AML-193 (cell line): ENCODE data around the gene NPAS1.

ENCODE experiments used
- DNase-seq, 2 experiments: peaks; one replicate each; lab custom pipeline; 2025; lab: John Stamatoyannopoulos, UW

Gene NPAS1, protein sequence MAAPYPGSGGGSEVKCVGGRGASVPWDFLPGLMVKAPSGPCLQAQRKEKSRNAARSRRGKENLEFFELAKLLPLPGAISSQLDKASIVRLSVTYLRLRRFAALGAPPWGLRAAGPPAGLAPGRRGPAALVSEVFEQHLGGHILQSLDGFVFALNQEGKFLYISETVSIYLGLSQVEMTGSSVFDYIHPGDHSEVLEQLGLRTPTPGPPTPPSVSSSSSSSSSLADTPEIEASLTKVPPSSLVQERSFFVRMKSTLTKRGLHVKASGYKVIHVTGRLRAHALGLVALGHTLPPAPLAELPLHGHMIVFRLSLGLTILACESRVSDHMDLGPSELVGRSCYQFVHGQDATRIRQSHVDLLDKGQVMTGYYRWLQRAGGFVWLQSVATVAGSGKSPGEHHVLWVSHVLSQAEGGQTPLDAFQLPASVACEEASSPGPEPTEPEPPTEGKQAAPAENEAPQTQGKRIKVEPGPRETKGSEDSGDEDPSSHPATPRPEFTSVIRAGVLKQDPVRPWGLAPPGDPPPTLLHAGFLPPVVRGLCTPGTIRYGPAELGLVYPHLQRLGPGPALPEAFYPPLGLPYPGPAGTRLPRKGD

DNA sequence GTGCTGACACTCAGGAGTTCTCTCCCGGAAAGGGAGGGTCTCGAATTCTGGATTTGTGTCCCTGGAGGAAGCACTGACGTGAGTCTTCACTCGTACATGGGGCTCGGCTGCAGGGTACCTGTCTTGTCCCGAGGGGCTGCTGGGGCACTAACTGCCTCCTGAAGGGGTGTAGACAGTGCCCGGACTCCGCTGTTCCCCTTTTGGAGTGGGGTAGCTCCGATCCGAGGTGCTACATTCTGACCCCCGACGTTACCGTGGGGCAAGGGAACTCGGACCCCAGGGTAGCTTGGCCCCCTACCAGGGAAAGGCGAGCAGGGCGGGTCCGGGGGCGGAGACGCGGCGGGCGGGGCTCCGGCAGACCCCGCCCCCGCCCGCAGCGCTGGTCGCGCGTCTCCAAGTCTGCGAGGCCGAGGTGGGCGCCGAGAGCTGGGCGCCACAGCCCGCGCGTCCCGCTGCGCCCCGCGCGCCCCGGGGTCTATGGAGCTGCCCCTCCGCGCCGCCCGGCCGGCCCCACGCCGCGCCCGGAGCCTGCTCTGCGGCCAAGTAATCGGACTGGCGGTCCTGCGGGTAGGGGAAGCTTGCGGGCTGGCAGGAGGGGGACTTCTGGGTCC, at the start of gene NPAS1:
NPAS1 (plus strand) TSS at position 407 of the 611 bp plus-strand sequence. CDS start 1,211 bp downstream, outside the sequence.
- DNase-seq, result no peak

DNA sequence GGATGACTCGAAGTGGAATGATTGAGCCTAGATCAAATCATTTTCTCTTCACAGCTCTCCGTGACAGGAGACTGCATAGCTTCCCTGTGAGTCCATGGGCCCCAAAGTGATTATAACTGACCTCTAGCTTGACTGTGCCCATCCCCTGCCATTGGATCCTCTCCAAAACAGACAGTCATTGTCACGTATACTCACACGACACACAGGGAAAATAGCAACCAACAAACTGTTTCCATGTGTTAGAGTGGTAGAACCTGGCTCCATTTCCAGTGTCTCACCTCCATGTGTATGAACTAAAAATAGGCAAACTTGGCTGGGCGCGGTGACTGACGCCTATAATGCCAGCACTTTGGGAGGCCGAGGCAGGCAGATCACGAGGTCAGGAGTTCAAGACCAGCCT, 48.8 kb upstream of the NPAS1 start:
- DNase-seq, result no peak

DNA sequence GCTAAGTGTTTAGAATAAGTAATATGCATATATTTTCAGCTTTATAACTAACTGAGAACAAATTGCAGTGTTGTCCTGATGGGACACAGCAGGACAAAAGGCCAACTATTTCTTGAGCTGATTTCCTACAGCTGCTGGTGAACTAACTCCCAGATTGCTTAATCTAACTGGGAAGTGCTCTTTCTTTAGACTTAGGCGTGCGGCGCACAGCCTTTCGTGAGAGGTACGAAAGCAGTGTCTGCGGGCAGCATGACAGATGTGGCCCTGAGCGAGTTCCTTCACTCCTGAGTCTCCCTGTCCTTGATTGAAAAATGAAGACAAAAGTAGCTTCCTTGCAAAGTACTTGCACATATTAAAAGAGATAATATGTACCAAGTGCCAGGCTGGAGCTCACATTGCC, 47.3 kb upstream of the NPAS1 start:
- DNase-seq, result no peak

DNA sequence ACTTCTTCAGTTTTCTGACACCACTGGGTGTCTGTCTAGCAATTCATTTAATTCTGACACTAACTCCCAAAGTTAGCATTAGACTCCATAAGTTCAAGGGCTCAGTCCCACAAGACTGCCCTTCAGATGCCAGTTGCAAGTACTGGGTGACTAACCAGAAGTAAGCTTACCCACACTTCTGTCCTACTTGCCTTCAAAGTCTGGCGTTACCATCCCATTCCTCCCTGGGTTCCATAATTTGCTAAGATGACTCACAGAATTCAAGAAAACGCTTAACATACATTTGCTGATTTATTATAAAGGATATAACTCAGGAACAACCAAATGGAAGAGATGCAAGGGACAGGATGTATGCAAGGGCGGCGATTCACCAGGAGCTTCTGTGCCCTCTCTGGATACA, 45.5 kb upstream of the NPAS1 start:
- no peak for DNase-seq

DNA sequence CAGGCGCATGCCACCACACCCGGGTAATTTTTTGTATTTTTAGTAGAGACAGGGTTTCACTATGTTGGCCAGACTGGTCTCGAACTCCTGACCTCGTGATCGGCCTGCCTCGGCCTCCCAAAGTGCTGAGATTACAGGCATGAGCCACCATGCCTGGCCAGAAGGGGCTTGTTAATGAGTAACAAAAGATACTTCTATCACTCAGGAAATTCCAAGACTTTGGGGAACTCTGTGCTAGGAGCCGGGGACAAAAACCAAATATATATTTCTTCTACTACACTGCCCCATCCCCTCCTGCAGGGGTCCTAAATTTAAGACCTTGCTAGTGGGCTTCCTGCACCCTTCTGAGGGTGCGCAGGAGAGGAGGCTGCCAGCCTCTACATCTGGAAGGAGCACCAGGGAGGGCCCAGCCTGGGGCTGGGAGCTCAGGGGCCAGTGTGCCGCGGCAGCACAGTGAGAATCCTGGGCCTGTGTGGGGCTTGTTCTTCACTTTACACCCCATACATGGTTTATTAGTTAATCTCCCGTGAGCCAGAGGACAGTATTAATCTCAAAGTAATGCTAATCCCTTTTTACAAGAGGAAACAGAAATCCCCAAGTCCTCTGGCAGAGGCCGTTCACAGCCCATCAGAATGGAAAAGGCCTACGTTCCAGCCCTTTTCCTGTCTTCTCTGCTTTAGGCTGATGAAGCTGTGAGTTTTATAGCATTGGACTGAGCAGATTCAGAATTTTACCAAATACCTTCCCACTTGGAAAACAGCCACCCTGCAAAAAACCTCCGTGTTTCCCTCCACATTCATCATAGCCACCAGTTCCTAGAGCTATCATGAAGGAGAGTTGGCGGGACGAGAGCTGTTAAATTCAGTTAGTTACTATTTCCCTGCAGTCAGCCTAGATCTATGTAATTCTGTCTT, 44.4 kb upstream of the NPAS1 start:
- DNase-seq, result no peak

DNA sequence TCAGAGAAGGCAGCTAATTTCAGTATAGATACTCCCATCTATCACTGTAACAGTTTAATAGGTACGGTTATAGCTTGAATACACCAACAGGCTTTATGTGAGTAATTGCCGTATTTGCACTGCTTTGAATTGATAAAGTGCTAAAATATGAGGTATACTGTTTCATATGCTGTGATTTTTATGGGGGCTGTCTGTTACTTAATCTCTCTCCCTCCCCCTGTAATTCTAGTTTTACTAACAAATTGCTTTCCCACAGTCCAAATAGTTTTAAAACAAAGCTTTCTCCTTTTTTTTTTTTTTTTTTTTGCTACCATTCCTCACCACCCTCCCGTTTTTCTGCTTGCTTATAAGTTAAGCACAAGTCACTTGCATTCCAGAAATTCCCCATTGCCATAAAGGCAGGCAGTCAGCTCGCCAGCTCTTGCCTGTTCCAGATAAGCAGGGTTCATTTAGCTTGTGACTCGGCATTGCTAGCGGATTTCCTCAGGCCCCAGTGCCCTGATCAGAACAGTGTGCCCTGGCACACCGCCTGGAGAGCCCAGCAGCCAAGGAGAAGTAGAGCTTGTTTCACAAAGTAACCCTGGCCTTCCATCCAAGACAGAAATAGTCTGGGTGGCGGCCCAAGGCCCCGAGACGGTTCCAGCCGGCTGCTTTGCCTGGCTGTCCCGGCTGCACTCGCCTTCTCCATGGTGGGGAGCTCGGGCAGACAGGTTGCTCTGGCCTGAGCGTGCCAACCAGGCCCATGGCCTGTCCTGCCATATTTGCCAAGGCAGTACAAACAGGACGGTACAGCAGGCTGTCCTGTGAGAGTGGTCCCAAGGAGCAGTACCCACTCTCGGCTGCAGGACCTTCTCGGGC, 43.5 kb upstream of the NPAS1 start:
- DNase-seq, result no peak

DNA sequence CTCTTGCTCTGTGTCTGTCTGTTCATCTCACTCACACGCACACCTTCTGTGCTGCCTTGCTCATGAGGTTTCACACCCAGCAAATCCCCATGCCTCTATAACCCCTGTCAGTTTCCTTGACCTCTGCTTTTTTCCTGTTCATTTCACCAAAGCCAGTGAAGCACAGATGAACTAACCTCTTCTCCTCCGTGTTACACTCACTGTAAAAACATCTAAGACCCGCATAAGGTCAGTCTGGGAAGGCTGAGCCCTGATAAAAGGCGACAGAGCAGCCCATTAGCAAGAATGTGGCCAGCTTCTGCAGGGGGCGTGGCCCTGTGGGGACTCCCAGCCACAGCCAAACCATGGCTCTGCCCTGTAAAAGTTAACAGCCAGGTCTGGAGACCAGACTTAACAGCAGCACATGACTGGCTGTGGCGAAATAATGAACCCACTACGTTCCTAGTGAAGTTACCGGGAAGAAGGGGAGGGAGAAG, 42.8 kb upstream of the NPAS1 start:
- DNase-seq, result no peak

DNA sequence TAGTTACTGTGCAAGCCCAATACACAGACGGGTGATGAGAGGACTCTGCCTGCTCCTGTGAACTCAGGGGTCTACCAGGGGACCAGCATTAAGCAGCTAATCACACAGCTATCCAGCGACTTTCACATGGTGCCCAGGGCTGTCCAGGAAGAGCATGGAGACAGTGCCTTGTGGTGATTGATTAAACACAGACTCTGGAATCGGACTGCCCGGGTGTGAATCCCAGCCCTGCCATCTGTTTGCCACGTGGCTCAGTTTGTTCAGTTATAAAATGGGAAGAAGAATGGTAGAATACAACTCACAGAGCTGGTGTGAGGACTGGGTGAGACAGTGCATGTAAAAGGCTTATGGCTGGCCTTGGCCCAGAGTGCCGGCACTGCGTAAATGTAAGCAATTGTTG, 42.1 kb upstream of the NPAS1 start:
- no peak for DNase-seq

DNA sequence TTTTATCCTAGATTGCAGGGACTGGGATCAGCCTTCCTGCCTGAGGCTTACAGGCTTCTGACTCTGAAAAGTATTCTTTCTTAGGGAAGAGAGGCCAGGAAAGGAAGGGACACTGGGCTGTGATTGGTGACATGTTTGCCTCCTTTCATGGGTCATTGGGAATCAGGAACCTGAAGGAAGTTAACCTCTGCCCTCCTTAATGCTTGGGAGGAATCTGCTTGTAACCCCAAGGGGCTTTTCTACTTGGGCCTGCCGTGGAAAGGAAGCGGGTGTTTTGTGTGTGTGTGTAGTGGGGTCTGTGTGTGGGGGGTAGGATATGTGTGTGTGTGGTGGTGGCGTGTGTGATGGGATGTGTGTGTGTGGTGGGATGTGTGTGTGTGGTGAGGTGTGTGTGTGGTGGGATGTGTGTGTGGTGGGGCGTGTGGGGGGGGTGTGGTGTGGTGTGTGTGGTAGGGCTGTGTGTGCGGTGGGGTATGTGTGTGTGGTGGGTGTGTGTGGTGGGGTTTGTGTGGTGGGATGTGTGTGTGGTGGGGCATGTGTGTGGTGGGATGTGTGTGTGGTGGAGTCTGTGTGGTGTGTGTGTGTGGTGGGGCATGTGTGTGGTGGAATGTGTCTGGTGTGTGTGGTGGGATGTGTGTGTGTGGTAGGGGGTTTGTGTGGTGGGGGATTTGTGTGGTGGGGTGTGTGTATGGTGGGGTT, 41.3 kb upstream of the NPAS1 start:
- no peak for DNase-seq

DNA sequence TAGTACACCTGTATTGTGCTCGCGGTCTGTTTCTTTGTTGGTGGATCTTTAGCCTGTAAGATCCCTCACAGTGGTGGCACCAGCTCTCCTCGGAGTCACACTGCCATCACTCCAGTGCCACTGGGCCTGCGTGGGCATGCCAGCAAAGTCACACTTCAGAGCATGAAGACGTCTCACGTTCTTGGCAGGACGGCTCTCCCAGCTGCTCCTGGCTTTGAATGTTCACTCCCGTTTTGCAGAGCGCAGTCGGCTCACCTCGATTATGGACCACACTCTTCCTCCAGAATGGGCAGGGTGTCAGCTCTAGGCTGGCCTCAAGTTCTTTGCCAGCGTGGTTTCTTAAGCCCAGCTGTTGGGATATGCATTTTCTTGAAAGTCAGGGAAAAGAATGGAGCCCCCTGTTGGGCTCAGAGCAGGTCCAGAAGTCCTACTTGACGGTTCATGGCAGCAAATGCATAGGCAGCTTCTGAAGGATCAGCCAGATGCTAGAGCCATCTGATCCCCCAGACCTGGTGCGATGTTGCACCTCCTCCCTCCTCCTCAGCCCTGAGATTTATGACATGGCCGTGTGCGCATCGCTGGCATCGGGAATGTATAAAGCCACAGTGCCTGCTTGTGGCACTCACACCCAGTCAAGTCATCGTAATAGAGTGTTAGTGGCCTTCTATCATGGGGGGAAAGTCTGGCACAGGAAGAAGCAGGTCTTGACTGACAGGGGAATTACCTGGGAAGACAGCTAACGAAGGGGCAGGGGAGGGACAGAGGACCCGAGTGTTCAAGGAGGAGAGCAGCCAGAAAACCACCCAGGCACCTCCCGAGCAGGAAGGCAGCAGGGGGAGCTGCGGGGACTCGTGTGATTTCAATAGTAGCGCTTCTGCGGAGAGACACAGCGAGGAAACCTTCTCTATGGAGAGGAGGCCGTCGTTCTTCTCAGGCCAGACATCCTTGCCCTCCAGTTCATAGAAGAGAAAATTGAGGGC, 40.2 kb upstream of the NPAS1 start:
- no peak for DNase-seq

DNA sequence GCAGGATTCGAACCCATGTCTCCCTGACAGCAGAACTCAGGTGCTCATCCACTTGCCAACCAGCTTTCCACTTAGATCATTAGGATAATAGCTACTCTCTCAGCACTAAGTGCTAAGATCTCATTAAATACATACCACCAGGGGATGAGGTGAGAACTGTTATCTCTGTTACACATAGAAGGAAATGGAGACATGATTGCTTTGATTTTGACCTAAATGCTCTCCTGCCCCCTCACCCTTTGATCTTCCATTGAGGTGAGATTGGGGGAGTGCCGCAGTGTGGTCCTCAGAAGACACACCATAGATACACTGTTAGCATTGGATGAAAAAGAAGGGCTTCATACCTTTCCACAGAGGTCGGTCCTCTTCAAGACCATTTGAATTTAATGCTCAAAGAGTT, 38.9 kb upstream of the NPAS1 start:
- DNase-seq, result no peak

DNA sequence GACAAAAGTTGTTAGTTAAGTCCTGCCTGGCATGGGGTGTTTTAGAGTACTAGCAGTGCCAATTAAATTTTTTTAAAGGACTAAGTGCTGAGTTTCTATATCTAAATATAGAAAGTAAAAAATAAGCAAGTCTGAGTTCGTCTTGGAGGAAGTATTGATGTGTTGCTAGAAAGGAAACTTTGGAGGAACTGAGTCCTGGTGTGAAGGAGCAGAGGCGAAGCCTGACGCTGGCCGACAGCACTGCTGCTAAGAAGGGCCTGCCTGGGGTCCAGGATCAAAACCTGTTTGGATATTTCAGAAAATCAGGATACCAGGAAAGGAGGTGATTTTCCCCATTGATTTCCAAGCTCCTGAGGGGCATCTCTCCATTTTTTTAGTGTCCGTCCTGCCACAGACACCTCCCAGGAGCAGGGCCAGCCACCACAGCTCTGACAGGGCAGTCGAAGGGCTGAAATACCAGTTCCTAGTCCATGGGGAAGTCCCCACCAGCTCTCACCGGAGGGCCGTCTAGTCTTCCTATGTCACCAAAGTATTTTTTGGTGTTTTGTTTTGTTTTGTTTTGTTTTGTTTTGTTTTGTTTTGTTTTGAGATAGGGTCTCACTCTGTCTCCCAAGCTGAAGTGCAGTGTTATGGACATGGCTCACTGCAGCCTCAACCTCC, 38.2 kb upstream of the NPAS1 start:
- no peak for DNase-seq

DNA sequence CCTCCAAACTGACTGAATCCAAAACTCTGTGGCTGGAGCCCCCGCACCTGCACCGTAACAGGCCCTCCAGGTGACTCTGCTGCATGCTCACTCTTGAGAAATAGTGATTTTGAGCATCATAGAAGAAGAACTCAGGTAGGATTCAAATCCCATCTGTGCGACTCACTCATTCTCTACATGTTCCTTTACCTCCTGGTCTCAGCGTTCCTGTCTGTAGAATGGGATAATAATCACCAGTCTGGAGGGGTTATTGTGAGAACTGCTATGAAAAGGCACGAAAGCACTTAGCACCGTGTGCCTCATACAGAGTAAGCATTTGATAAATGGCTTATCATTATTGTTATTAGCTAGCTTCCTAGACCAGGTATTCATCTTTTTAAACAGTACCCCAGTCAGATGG, 36.5 kb upstream of the NPAS1 start:
- no peak for DNase-seq

DNA sequence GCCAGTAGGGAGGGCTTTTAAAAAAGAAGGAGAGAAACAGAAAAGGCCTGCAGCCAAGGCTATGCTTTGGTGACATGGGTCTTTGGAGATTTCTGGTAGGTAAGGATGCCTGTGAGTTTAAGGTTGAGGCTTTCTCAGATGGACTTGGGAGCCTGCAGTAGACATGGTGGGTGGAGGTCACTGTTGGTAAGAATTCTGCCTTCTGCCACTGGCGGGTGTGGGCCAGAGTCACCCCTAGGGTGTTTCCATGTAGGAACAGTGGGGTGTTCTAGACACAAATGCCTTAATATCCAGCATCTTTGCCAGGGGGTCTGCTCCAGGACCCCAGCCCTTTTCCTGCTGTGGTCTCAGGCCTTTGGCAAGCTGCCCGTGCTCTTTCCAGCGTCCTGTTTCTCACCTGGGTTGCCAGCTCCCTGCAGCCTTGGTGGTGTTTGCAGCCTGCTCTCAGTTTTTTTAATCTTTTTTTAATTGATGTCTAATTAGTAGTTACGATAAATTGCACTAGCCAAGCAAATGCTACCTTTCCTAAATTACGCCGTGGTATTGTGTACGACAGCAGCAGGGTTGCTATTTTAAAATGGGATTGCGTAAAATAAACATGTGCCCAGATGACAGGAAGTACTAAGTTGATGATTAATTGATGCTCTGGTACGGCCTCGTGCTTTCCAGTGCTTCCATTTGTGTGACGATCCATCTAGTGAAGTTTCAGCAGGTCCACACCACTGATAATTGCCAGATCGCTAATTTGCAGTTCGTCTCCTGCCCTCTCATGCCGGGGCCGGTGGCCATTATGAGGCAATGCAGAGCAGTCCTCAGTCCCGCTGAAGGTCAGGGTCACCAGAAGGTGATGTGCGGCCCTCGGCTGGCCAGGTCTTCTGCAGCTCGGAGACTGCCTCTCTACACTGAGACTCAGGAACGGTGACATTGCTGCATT, 35.3 kb upstream of the NPAS1 start:
- no peak for DNase-seq

DNA sequence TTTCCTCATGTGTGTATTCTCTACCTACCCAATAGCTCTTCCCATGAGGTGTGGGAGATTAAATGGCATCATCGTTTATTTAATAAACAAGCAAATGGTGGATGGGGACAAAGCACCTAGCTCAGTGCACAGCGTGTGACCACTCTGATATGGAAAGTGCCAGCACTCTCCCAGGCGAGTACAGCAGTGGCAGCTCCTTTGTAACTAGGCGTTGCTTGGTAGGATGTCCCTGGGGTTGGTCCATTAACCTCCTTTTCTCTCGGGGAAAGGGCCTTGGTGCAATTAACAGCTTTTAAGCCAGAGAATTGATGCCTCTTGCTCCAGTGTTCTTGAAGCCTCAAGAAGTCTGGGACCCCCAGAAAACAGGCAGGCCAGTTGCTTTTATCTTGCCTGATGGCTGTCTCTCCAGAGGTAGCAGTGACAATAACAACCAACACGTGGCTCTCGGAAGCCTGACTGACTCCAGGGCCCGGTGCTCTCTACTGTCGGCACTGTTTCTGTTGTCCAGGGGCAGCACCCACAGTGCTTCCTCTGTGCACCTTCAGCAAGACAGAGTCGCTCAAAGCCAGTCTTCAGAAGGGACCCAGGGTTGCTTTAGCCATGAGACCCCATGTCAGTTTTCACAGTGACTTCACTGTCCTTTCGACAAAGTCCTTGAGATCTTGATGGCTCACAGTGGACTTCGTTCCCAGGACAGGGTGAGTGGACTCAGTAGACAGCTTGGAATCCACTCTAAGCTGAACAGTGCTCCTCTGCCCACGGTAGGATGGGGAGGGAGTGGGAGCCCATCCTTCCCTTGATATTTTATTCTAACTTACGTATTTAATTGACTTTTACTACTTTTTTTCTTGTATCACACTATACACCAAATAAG, 33.9 kb upstream of the NPAS1 start:
- DNase-seq, result no peak

DNA sequence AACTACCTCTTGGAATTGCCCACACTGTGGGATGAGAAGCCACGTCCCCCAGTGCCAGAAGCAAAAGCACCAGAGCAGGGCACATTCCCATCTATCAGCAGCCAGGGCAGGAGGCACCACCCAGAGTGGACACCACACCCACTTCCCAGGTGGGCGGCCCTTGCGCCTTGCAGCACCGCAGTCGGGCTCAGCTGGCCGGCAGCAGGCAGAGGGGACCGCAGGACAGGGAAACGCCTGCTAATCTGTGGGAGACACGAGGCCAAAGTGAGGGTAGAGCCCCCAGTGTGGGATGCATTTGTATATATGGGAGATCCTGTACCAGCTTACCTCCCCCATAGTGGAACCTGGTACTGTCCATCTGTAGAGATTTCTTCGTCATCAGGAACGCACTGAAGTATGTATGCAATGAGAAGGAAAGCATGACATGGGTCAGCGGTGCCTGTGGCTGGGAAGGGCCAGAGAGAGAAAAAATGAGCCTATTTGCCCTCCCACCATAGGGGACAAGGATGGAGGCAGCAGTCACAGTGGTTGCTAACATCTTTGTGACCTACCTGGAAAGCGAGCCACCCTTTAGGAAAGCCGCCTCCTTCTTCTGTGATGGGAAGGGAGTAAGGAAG, 30.9 kb upstream of the NPAS1 start:
- no peak for DNase-seq
